Neural progenitor cell (in vitro differentiated cells): ENCODE results near the gene LSM2.
A peak's percentile ranks its signal among the peaks of the same experiment; 100 is the strongest.

Source experiments
- CTCF ChIP-seq: fragments of 200-600 bp; sonication (generic); IDR thresholded peaks from 2 replicates; pipeline ENCODE4 v1.5.1; 2017; ENCODE audit warnings: antibody characterized with exemption, mild to moderate bottlenecking
- EZH2 ChIP-seq: fragments of 200-600 bp; sonication (generic); IDR thresholded peaks from 2 replicates; pipeline ENCODE4 v1.6.1; 2017; ENCODE audit warnings: antibody characterized with exemption, mild to moderate bottlenecking, moderate library complexity

GRCh38 chr6:31806470-31807272, at the start of gene LSM2:
- TF ChIP-seq CTCF (peak; percentile 54), EZH2 (no peak)
